GM23338 (cell line): Measurements from ENCODE around the gene CEP135. TPM values are rescaled to one million over a fixed set of nuclear protein-coding genes. Genes with fewer than 3 reads are reported as not detected.

Source experiments
- CREB1 ChIP-seq: fragments of 250-450 bp; sonication (Bioruptor Pico); IDR thresholded peaks from 2 replicates; pipeline ENCODE4 v1.5.0; 2020; ENCODE audit warnings: low read depth, mild to moderate bottlenecking, moderate library complexity
- CTCF ChIP-seq, 2 experiments: fragments of 200-600 bp in 1 of 2; sonication (generic) in 1 of 2; conservative IDR thresholded peaks; 2 replicates each; pipeline versions ENCODE4 v1.5.1 to v1.6.1; 2016 to 2017; ENCODE audit warnings: antibody characterized with exemption in 2 of 2, low read depth in 2 of 2, mild to moderate bottlenecking in 2 of 2, moderate library complexity in 1 of 2
- ETS1 ChIP-seq: IDR thresholded peaks from 2 replicates; pipeline ENCODE4 v1.6.1; 2016; ENCODE audit warnings: antibody characterized with exemption
- EZH2 ChIP-seq: fragments of 200-600 bp; sonication (generic); IDR thresholded peaks from one replicate; pipeline ENCODE4 v1.8.0; 2017; ENCODE audit warnings: antibody characterized with exemption, mild to moderate bottlenecking, low read depth; ENCODE audit not compliant: unreplicated experiment
- EZH2phosphoT487 ChIP-seq: fragments of 200-600 bp; sonication (generic); IDR thresholded peaks from one replicate; pipeline ENCODE4 v1.8.1; 2018; ENCODE audit warnings: antibody characterized with exemption; ENCODE audit not compliant: unreplicated experiment
- NANOG ChIP-seq: IDR thresholded peaks from 2 replicates; pipeline ENCODE4 v1.6.1; 2016; ENCODE audit warnings: antibody characterized with exemption, borderline replicate concordance
- STAT1 ChIP-seq: IDR thresholded peaks from one replicate; pipeline ENCODE4 v1.6.1; 2016; ENCODE audit warnings: antibody characterized with exemption; ENCODE audit not compliant: unreplicated experiment
- ZNF114 ChIP-seq: fragments of 250-450 bp; sonication (Bioruptor Pico); IDR thresholded peaks from 2 replicates; pipeline ENCODE4 v1.5.0; 2020; ENCODE audit warnings: mild to moderate bottlenecking, moderate library complexity
- ZNF331 ChIP-seq: fragments of 250-450 bp; sonication (Bioruptor Pico); IDR thresholded peaks from 2 replicates; pipeline ENCODE4 v1.5.0; 2020; ENCODE audit warnings: low read depth, mild to moderate bottlenecking, moderate library complexity
- ZNF462 ChIP-seq: fragments of 250-450 bp; sonication (Bioruptor Pico); IDR thresholded peaks from 2 replicates; pipeline ENCODE4 v1.5.0; 2020; ENCODE audit warnings: mild to moderate bottlenecking, moderate library complexity
- polyA plus RNA-seq: library from polyadenylated mRNA; unstranded; fragments of >200 nt; fragmentation: Nextera tagmentation; extraction: Ambion mirVana; gene quantifications from 2 replicates; pipeline ENCODE4 v1.2.1, GENCODE V29; 2016
- total RNA-seq: library from RNA; depleted of rRNA; stranded (reverse); fragments of >200 nt; shearing (Covaris generic); gene quantifications from 2 replicates; pipeline ENCODE4 v1.2.3, GENCODE V29; 2014

Gene CEP135
- total and polyA plus RNA-seq, 2 experiments from 2014 or later = 11.8 to 15.7 TPM

GRCh38 chr4:56050625-56051024, 101.9 kb downstream of the CEP135 start (continued):
- TF ChIP-seq ZNF462 (CRISPR knock-in tag) (no peak), ZNF114 (no peak), CREB1 (CRISPR knock-in tag) (no peak), NANOG (no peak), EZH2phosphoT487 (no peak), STAT1 (no peak), EZH2 (no peak), CTCF (conservative IDR thresholded peaks at IDR 0.05; ENCODE audit: low read depth in 2 of 2) (no peak), ETS1 (no peak), ZNF331 (no peak)
